Astrocyte of the cerebellum (primary cell): Measurements from ENCODE around the gene POU3F3.
A peak's percentile ranks its signal among the peaks of the same experiment; 100 is the strongest.

Experiments
- DNase-seq: peaks from one replicate; pipeline ENCODE4 v3.0.0-alpha.2; 2011; ENCODE audit warnings: low read depth
- H3K4me3 ChIP-seq: 2 replicates; pipeline ENCODE4 v1.5.1; 2011; ENCODE audit warnings: mild to moderate bottlenecking, low read depth, low read length, moderate library complexity
- CTCF ChIP-seq: IDR thresholded peaks from 2 replicates; pipeline ENCODE4 v1.5.1; 2012; ENCODE audit warnings: low read length, low read depth, moderate library complexity, mild to moderate bottlenecking; ENCODE audit errors: missing control alignments
- in situ Hi-C: cut with HindIII; loops from 2 replicates; pipeline ENCODE4 v1.10.0; 2017; ENCODE audit warnings: low sequenced_read_pairs

POU3F3 gene

DNA sequence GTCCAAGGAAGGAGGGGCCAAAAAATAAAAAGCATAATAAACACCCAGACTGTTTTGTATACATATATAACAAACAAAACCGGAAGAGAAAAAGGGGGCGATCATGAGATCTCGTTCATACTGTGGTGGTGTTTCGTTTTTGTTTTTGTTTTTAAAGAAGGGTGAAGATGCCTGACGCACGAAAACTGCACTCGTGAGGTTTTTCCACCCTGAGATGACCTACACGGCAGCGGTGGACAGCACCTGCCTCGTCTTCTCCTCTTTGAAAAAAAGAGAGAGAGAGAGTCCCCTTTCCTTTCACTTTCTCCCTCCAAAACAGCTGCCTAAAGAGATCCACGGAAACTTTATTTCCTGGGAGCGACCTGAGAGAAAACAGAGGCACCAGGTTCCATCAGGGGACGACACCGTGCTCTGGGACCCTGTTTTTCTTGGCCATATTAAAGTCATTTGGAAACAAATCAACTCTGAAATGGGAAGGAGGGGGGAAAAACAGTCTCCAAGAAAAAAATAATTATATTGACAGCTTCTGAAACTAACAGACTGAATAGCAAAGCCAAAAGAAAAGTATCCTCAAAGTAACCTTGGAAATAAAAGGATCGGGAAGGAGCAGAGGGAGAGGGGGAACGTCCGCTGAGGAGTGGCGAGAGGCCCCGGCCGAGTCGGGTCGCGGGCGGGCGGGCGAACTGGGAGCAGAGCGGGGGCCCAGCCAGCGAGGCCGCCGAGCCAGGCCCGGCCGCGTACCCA lies 3.5 kb downstream of the POU3F3 start:
- DNase-seq = no peak
- in situ Hi-C loops = no loop called here
- H3K4me3 ChIP-seq = peak overlapping the region; percentile 67
- no peak for TF ChIP-seq CTCF

GRCh38 chr2:104858006-104858978 lies 4.4 kb downstream of the POU3F3 start:
- in situ Hi-C loops = no loop called here
- H3K4me3 ChIP-seq = peak overlapping the region; percentile 67
- TF ChIP-seq CTCF = no peak
- DNase-seq = no peak

GRCh38 chr2:104859291-104859765 lies 5.4 kb downstream of the POU3F3 start:
- H3K4me3 ChIP-seq = peak overlapping the region; percentile 67
- in situ Hi-C loops = no loop called here
- DNase-seq = no peak
- no peak for TF ChIP-seq CTCF

- H3K4me3 ChIP-seq = peak overlapping the region; percentile 67
- in situ Hi-C loops = no loop called here
- DNase-seq = no peak
- TF ChIP-seq CTCF = no peak
Observed at GRCh38 chr2:104859766-104860450, 6.0 kb downstream of the POU3F3 start.

DNA sequence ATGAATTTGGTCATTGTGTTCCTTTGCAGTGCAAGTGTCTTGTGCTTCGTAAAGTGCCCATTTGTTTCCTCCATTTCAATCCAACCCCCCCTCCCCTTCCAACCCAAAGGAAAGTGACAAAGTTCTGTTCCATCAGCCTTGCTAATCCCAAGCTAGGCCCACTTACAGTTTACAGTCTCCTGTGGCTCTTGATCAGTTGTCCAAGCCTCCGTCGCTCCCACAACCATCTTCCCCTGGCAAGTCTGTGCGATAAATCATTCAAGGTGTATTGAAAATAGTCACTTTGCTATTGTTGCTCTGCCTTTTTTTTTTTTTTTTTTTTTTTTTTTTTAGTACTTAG lies 6.5 kb downstream of the POU3F3 start:
- TF ChIP-seq CTCF = no peak
- peak overlapping the region; percentile 67 for H3K4me3 ChIP-seq
- DNase-seq = no peak
- in situ Hi-C loops = no loop called here
